Stomach smooth muscle (tissue), 2 donors: ENCODE data around the gene NEURL1B.

ENCODE experiments used
- H3K27ac ChIP-seq: one replicate; pipeline ENCODE4 v1.7.0; 2013; ENCODE audit warnings: mild to moderate bottlenecking, low read length, inconsistent platforms
- H3K27me3 ChIP-seq, 2 donors: one replicate each; pipeline ENCODE4 v1.7.0; 2013; ENCODE audit warnings: low read length in 2 of 2; ENCODE audit not compliant: insufficient read depth in 2 of 2, control insufficient read depth in 1 of 2
- H3K36me3 ChIP-seq, 2 donors: one replicate each; pipeline ENCODE4 v1.7.0; 2013; ENCODE audit warnings: low read length in 2 of 2; ENCODE audit not compliant: control insufficient read depth in 2 of 2, insufficient read depth in 2 of 2
- H3K4me1 ChIP-seq: one replicate; pipeline ENCODE4 v1.7.0; 2013; ENCODE audit warnings: low read length; ENCODE audit not compliant: control insufficient read depth, insufficient read depth
- H3K4me3 ChIP-seq, 2 donors: one replicate each; pipeline ENCODE4 v1.7.0; 2013; ENCODE audit warnings: low read length in 2 of 2
- H3K9ac ChIP-seq, 2 donors: one replicate each; pipeline ENCODE4 v1.7.0; 2013; ENCODE audit warnings: low read length in 2 of 2, mild to moderate bottlenecking in 1 of 2
- H3K9me3 ChIP-seq, 2 donors: one replicate each; pipeline ENCODE4 v1.7.0; 2013; ENCODE audit warnings: low read length in 2 of 2; ENCODE audit not compliant: control insufficient read depth in 2 of 2
- donor health status: healthy.
- donor health status: Pancreatic carcinoma.

NEURL1B gene, protein sequence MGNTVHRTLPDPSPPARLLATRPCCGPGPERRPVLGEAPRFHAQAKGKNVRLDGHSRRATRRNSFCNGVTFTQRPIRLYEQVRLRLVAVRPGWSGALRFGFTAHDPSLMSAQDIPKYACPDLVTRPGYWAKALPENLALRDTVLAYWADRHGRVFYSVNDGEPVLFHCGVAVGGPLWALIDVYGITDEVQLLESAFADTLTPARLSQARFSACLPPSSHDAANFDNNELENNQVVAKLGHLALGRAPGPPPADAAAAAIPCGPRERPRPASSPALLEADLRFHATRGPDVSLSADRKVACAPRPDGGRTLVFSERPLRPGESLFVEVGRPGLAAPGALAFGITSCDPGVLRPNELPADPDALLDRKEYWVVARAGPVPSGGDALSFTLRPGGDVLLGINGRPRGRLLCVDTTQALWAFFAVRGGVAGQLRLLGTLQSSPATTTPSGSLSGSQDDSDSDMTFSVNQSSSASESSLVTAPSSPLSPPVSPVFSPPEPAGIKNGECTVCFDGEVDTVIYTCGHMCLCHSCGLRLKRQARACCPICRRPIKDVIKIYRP

GRCh38 chr5:172640822-172641358, at the start of gene NEURL1B:
Gene NEURL1B (plus strand): TSS chr5:172641263. CDS start chr5:172641407, 144 bp downstream.
- H3K27me3 ChIP-seq: no peaks in the 10 kb centered on the region
- H3K27ac ChIP-seq: peak within 1 kb of the TSS; percentile 87
- H3K4me3 ChIP-seq: peak within 1 kb of the TSS; percentile 69 to 83
- peaks cover 0 to 2% of the 10 kb centered on the region in 2 donors for H3K36me3 ChIP-seq
- H3K9me3 ChIP-seq: no peaks in the 10 kb centered on the region
- H3K9ac ChIP-seq: peak within 1 kb of the TSS; percentile 69 to 84
- H3K4me1 ChIP-seq: peaks cover 54% of the 10 kb centered on the region

GRCh38 chr5:172591636-172592035, 49.4 kb upstream of the NEURL1B start:
- H3K4me3 ChIP-seq: no peak overlapping the region
- H3K4me1 ChIP-seq: no peaks in the 10 kb centered on the region
- H3K27ac ChIP-seq: no peak overlapping the region
- no peaks in the 10 kb centered on the region for H3K27me3 ChIP-seq
- no peaks in the 10 kb centered on the region for H3K36me3 ChIP-seq
- H3K9me3 ChIP-seq: no peaks in the 10 kb centered on the region
- no peak overlapping the region for H3K9ac ChIP-seq

GRCh38 chr5:172592881-172593280, 48.2 kb upstream of the NEURL1B start:
- Histone ChIP-seq H3K9me3 (no peaks in the 10 kb centered on the region), H3K4me3 (no peak overlapping the region), H3K27me3 (no peaks in the 10 kb centered on the region), H3K9ac (no peak overlapping the region), H3K4me1 (no peaks in the 10 kb centered on the region), H3K36me3 (no peaks in the 10 kb centered on the region), H3K27ac (no peak overlapping the region)

DNA sequence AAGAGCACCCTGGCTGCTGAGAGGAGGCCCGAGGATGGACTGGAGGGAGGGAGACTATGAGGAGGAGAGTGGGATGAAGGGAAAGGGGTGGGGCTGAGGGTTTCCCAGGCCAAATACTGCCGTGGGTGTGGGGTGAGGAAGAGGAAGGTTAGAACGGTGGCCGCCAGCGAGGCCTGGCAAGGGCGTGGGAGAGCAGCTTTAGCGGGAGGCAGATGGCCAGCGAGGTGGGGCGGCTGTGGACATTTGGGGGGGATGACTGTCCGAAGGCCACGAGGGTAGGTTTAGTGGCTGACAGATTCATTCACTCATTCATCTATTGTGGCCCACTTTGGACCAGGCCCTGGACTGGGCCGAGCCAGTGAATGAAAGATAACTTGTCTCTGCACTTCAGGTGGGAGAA, 47.8 kb upstream of the NEURL1B start:
- Histone ChIP-seq H3K27me3 (no peaks in the 10 kb centered on the region), H3K9ac (no peak overlapping the region), H3K4me3 (no peak overlapping the region), H3K4me1 (no peaks in the 10 kb centered on the region), H3K36me3 (no peaks in the 10 kb centered on the region), H3K9me3 (no peaks in the 10 kb centered on the region), H3K27ac (no peak overlapping the region)

DNA sequence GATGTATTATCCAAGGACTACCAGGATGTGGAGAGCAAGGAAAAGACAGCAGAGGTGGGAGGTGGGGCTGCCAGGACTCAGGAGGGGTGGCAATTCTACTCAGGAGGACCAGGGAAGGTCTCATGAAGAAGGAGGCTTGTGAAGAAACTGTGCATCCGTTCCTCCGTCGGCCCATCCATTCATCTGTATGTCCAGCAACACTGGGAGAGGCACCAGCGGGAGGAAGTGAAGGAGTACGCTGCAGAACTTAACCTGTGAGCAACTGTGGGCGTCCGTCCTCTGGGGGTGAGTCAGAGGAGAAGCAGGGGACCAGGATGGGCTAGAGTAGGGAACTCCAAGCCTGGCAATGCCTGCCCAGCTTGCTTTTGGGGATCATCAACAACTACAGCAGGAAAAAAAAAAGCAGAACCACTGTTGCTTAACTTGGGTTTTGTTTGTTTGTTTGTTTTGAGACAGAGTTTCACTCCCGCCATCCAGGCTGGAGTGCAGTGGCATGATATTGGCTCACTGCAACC, 47.3 kb upstream of the NEURL1B start:
- no peak overlapping the region for H3K4me3 ChIP-seq
- no peaks in the 10 kb centered on the region for H3K36me3 ChIP-seq
- H3K27ac ChIP-seq: no peak overlapping the region
- H3K9ac ChIP-seq: no peak overlapping the region
- H3K27me3 ChIP-seq: no peaks in the 10 kb centered on the region
- no peaks in the 10 kb centered on the region for H3K4me1 ChIP-seq
- H3K9me3 ChIP-seq: no peaks in the 10 kb centered on the region

GRCh38 chr5:172594431-172594830, 46.6 kb upstream of the NEURL1B start:
- no peaks in the 10 kb centered on the region for H3K4me1 ChIP-seq

DNA sequence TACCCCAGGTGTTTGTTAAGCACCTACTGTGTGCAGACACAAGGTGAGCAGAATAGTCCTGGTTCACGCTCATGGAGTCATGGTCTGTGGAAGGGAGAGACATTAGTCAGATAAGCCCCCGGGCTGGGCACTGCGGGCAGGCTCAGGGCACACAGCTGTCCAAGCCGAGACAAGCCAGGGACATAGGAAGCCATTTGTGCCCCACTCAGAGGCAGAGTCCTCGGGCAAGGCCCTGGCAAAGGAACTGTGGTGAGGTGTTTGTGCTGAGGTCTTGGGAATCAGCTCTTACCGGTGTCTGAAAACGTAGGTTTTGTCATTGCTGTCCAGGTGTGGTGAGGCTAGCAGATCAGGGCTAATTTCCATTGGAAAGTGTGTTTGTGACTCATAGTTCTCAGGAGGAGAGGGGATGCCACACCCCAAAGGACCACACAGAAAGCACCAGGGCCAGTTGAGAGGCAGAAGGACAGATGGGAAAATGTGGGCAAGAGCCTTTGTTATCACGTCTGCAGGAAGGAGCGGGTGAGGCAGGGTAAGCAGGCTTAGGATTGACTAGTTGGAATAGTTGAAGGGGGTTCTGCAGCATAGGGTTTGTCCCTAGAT, 46.1 kb upstream of the NEURL1B start:
- Histone ChIP-seq H3K4me1 (no peaks in the 10 kb centered on the region), H3K9me3 (no peaks in the 10 kb centered on the region), H3K27ac (no peak overlapping the region), H3K9ac (no peak overlapping the region), H3K27me3 (no peaks in the 10 kb centered on the region), H3K4me3 (no peak overlapping the region), H3K36me3 (no peaks in the 10 kb centered on the region)

More at GRCh38 chr5:172594431-172594830, 46.6 kb upstream of the NEURL1B start:
- no peaks in the 10 kb centered on the region for H3K36me3 ChIP-seq
- no peak overlapping the region for H3K27ac ChIP-seq
- no peak overlapping the region for H3K9ac ChIP-seq
- H3K9me3 ChIP-seq: no peaks in the 10 kb centered on the region
- H3K27me3 ChIP-seq: no peaks in the 10 kb centered on the region
- H3K4me3 ChIP-seq: no peak overlapping the region

DNA sequence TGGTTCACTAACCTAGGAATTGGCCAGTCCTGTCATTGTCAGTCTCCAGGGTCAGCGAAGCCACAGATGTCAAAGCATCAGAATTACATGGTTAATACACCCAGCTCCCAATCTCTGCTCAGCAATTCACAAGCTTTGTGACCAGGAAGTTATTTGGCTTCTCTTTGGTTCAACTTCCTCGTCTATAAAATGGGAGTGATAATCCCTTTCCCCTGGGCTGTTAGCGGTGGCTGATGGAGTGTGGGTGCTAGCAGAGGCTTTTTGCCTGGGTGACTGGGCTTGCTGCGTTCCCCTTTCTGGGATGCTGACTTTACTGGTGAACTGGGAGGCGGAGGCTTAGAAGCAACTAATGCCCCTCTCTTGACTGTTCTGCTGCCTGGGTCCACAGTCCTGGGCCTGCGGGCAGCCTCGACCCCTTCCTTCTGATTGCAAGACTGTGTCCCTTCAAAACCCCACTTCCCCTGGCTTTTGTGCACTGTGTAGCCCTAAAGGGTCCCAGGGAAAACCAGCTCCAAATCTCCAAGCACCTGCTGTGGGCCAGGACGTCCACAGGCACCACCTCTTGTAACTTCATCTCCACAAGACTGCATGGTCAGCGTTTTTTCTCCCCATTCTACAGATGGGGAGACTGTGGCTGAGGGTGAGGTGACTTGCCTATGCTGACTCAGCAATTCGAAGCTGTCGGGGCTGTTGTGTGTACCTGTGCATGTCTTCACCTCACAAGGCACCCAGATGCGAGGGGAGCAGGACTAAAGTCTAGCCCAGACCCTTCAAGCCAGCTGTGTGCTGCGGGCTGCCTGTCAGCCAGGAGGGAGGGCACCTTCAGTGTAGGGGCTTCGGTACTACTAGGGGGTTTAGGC, 45.2 kb upstream of the NEURL1B start:
- no peaks in the 10 kb centered on the region for H3K36me3 ChIP-seq

DNA sequence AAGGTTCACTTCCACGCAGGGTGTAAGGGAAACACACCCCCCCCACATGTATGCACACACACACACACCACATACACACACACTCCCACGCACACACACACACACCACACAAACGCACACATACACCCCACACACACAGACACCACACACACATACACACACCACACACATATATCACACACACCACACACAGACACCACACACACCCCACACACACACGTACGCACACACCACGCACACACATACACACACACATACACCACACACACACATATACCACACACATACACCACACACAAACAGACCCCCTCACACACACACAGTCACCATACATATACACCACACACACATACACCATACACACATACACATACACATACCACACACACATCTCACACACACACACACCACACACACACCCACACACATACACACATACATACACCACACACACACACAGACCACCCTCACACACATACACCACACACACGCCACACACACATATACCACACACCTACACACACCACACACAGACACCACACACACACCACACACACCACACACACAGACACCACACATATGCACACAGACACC, 44.3 kb upstream of the NEURL1B start:
- Histone ChIP-seq H3K9me3 (no peaks in the 10 kb centered on the region), H3K4me1 (peaks cover 4% of the 10 kb centered on the region), H3K27me3 (no peaks in the 10 kb centered on the region), H3K27ac (no peak overlapping the region), H3K36me3 (no peaks in the 10 kb centered on the region), H3K4me3 (no peak overlapping the region), H3K9ac (no peak overlapping the region)

More for the DNA sequence above, 45.2 kb upstream of the NEURL1B start:
- H3K27me3 ChIP-seq: no peaks in the 10 kb centered on the region
- no peak overlapping the region for H3K9ac ChIP-seq
- no peaks in the 10 kb centered on the region for H3K9me3 ChIP-seq
- peaks cover 3% of the 10 kb centered on the region for H3K4me1 ChIP-seq
- no peak overlapping the region for H3K4me3 ChIP-seq
- H3K27ac ChIP-seq: no peak overlapping the region

GRCh38 chr5:172597755-172598155, 43.3 kb upstream of the NEURL1B start:
- H3K9me3 ChIP-seq: no peaks in the 10 kb centered on the region
- H3K4me3 ChIP-seq: no peak overlapping the region
- H3K27ac ChIP-seq: no peak overlapping the region
- no peaks in the 10 kb centered on the region for H3K27me3 ChIP-seq
- H3K9ac ChIP-seq: no peak overlapping the region
- peaks cover 8% of the 10 kb centered on the region for H3K4me1 ChIP-seq
- H3K36me3 ChIP-seq: no peaks in the 10 kb centered on the region
